Measurements from ENCODE around the gene PPP1R16B. TPM values are rescaled to one million over a fixed set of nuclear protein-coding genes. Genes with fewer than 3 reads are reported as not detected.
A peak's percentile ranks its signal among the peaks of the same experiment; 100 is the strongest.

The PPP1R16B gene
- total and polyA plus RNA-seq, 10 of the 15 experiments (the other 5 are each of a cell fraction or from before 2014, with no cell fraction given), result 13.4 to 90.2 (median 66.7) TPM

- no peaks in the 10 kb centered on the region for H3K9me3 ChIP-seq (replicated peaks; ENCODE audit: control insufficient read depth, insufficient read depth, low read length)
- peak overlapping the region; percentile 66 for H3K4me2 ChIP-seq (ENCODE audit: control insufficient read depth, insufficient read depth)
- peaks cover 36 to 40% of the 10 kb centered on the region in 2 experiments for H3K36me3 ChIP-seq (ENCODE audit: control insufficient read depth in 2 of 2, insufficient read depth in 2 of 2, low read length in 1 of 2)
- H3K9ac ChIP-seq (ENCODE audit: control insufficient read depth, insufficient read depth, low read length), result peak overlapping the region; percentile 41; the same call in 1 of the 2 replicates
- peaks cover 20% of the 10 kb centered on the region for H3K79me2 ChIP-seq (ENCODE audit: control insufficient read depth, insufficient read depth, low read length)
- DNase-seq (ENCODE audit: low read depth, low spot score), result peak; percentile 27
- BruUV-seq (replicated peaks), result TSS peak; percentile 37
- H3K4me1 ChIP-seq (ENCODE audit: control insufficient read depth, insufficient read depth, low read length), result peaks cover 50% of the 10 kb centered on the region
- ATAC-seq, result peak; percentile 19
- FAIRE-seq, result no peak
- no peaks in the 10 kb centered on the region for H3K27me3 ChIP-seq (replicated peaks in 1 of 2; ENCODE audit: control insufficient read depth in 2 of 2, insufficient read depth in 2 of 2, low read length in 1 of 2)
- POLR2A ChIA-PET, result interaction anchor here (0.7 to 4.6 kb wide), 11 partner anchors 13 to 167 kb away, joined by 3 to 60 read pairs (median 14); partner anchors contain the start of gene PPP1R16B
- TF ChIP-seq PKNOX1 (IDR thresholded peaks at IDR 0.05) (no peak), STAT3 (IDR thresholded peaks at IDR 0.05; ENCODE audit: low read depth, low read length) (no peak), HCFC1 (IDR thresholded peaks at IDR 0.05; ENCODE audit: low read length) (0 out of 2 replicates have a peak, but pooled peaks have one; percentile 2), HDAC6 (IDR thresholded peaks at IDR 0.05; ENCODE audit: unreplicated experiment) (no peak), BRCA1 (IDR thresholded peaks at IDR 0.05; ENCODE audit: low read depth, low read length) (no peak), SPI1 (IDR thresholded peaks at IDR 0.05; ENCODE audit: borderline replicate concordance, insufficient read depth, low read depth, low read length) (peak; percentile 66; the same call in 1 of the 2 replicates), WRNIP1 (IDR thresholded peaks at IDR 0.05; ENCODE audit: borderline replicate concordance, low read depth, low read length) (0 out of 2 replicates have a peak, but pooled peaks have one; percentile 2)
- SMC1A ChIA-PET (ENCODE audit: uncharacterized antibody, unreplicated experiment), result interaction anchor here (0.7 to 6.6 kb wide), 43 partner anchors 11 to 248 kb away, joined by 3 to 131 read pairs (median 6); partner anchors contain the start of genes ACTR5 and PPP1R16B
- intact Hi-C loops (cut with micrococcal nuclease; ENCODE audit: unreplicated experiment) (loop anchor here (1.0 kb wide), 3 partner anchors 84 to 247 kb away; no protein-coding TSS in a partner anchor), in situ Hi-C loops (cut with MboI) (no loop called here)
- RAD21 ChIA-PET (ENCODE audit: unreplicated experiment), result interaction anchor here (0.6 to 6.5 kb wide), 37 partner anchors 16 to 264 kb away, joined by 3 to 205 read pairs (median 6); partner anchors contain the start of genes ACTR5, FAM83D and PPP1R16B
- H3K27ac ChIP-seq (ENCODE audit: control insufficient read depth, insufficient read depth), result peak overlapping the region; percentile 91
- no peak overlapping the region for H3K4me3 ChIP-seq
- 34% methylated on average over 6 of the region's 6 CpGs for whole genome bisulfite sequencing (ENCODE audit: insufficient coverage, insufficient replicate concordance, low lambda C conversion rate, missing lambda C conversion rate)
- CTCF ChIA-PET, result interaction anchor here (0.7 to 6.9 kb wide), 45 partner anchors 9 to 349 kb away, joined by 3 to 183 read pairs (median 4); partner anchors contain the start of genes ACTR5, DHX35, FAM83D and PPP1R16B
- no peaks in the 10 kb centered on the region for H4K20me1 ChIP-seq (ENCODE audit: control insufficient read depth, insufficient read depth)
- H2AFZ ChIP-seq (ENCODE audit: control insufficient read depth, low read depth, low read length), result peak overlapping the region; percentile 45
Measured at GRCh38 chr20:38893056-38893564, 87.6 kb downstream of the PPP1R16B start.

Data from GM12878 (cell line).